GM06990 (cell line): Measurements from ENCODE around the gene SLC15A3.

Experiments
- DNase-seq: peaks from one replicate; pipeline ENCODE4 v3.0.0-alpha.2; 2011; ENCODE audit not compliant: insufficient read length; ENCODE audit errors: extremely low read depth
- H3K27me3 ChIP-seq: replicated peaks from 2 replicates; pipeline ENCODE4 v1.6.0; 2011; ENCODE audit warnings: low read length; ENCODE audit not compliant: control insufficient read depth, insufficient read depth
- H3K36me3 ChIP-seq: 2 replicates; pipeline ENCODE4 v1.5.1; 2011; ENCODE audit warnings: low read length; ENCODE audit not compliant: control insufficient read depth, insufficient read depth
- H3K4me3 ChIP-seq: replicated peaks from 2 replicates; pipeline ENCODE4 v1.5.1; 2011; ENCODE audit warnings: low read depth, mild to moderate bottlenecking, control low read depth, low read length
- CTCF ChIP-seq: IDR thresholded peaks from 2 replicates; pipeline ENCODE4 v1.5.1; 2011; ENCODE audit warnings: low read length, control low read depth, mild to moderate bottlenecking, inconsistent platforms; ENCODE audit not compliant: insufficient read depth, poor library complexity, severe bottlenecking

SLC15A3 gene

GRCh38 chr11:60916669-60917206 is 35.2 kb downstream of the SLC15A3 start:
- DNase-seq, result no peak
- no peak overlapping the region for H3K4me3 ChIP-seq
- H3K36me3 ChIP-seq, result peaks cover 18% of the 10 kb centered on the region
- no peaks in the 10 kb centered on the region for H3K27me3 ChIP-seq
- no peak for TF ChIP-seq CTCF

- H3K4me3 ChIP-seq, result peak overlapping the region; percentile 76
- no peaks in the 10 kb centered on the region for H3K27me3 ChIP-seq
These were observed 36.6 kb downstream of the SLC15A3 start for GRCh38 chr11:60915248-60915914.

GRCh38 chr11:60914633-60915247 is 37.2 kb downstream of the SLC15A3 start:
- no peaks in the 10 kb centered on the region for H3K27me3 ChIP-seq
- peaks cover 2% of the 10 kb centered on the region; the same call in 1 of the 2 replicates for H3K36me3 ChIP-seq
- no peak for TF ChIP-seq CTCF
- peak; percentile 69 for DNase-seq
- peak overlapping the region; percentile 76 for H3K4me3 ChIP-seq

More at GRCh38 chr11:60915248-60915914, 36.6 kb downstream of the SLC15A3 start:
- TF ChIP-seq CTCF, result peak; percentile 63
- DNase-seq, result peak; percentile 81
- H3K36me3 ChIP-seq, result peaks cover 8% of the 10 kb centered on the region

GRCh38 chr11:60913793-60914632 is 38.0 kb downstream of the SLC15A3 start, which contains the start of gene TMEM109:
TSS of gene TMEM109 (plus strand) at chr11:60914158. CDS start at chr11:60919694, 5,536 bp downstream.
- TF ChIP-seq CTCF, result no peak
- peak; percentile 91 for DNase-seq
- Histone ChIP-seq H3K36me3 (no peaks in the 10 kb centered on the region), H3K27me3 (no peaks in the 10 kb centered on the region), H3K4me3 (peak within 1 kb of the TSS; percentile 76)

GRCh38 chr11:60912851-60913528 is 39.0 kb downstream of the SLC15A3 start:
- DNase-seq, result no peak

More at GRCh38 chr11:60912851-60913528, 39.0 kb downstream of the SLC15A3 start:
- TF ChIP-seq CTCF, result no peak
- H3K27me3 ChIP-seq, result no peaks in the 10 kb centered on the region
- H3K36me3 ChIP-seq, result no peaks in the 10 kb centered on the region
- H3K4me3 ChIP-seq, result peak overlapping the region; percentile 76; the same call in 1 of the 2 replicates
